GF-D8 (cell line): ENCODE measurements around the gene UBE4B.
"Not testable (repeated sequence)": the region's sequence is repeated elsewhere in the genome, so short reads cannot be mapped to it uniquely, and the experiment has no call there.

Experiments used
- DNase-seq: peaks from one replicate; lab custom pipeline; 2025; lab: John Stamatoyannopoulos, UW

Gene UBE4B

GRCh38 chr1:10210841-10211804, 178.4 kb downstream of the UBE4B start:
- no peak for DNase-seq

DNA sequence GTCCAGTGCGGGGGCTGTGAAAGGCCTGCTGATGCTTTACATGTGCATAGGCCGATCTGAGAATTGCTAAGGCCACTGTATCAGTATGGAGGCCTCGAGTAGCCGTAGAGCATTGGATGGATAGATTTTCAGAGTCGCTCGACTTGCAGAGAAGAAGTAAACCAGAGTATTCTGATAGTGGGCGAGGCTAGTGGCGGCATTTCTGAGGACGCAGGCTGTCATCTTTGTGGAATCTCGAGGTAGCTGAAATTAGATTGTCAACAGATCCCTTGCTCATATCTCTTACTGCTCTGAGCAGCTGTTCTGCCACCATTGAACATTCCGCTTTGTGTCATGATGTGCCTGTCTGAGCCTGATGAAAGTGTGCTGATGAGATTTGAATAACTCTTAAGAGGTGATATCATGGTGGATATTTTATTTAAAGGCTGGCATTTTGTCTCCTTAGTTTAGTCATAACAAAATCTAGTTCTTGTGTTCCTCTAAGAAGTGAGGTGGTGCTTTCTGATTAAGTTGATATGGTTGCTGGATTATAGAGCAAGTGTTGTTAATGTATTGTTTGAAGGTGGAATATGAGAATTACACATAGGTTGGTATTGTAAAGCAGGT, 179.2 kb downstream of the UBE4B start:
- DNase-seq, result no peak

DNA sequence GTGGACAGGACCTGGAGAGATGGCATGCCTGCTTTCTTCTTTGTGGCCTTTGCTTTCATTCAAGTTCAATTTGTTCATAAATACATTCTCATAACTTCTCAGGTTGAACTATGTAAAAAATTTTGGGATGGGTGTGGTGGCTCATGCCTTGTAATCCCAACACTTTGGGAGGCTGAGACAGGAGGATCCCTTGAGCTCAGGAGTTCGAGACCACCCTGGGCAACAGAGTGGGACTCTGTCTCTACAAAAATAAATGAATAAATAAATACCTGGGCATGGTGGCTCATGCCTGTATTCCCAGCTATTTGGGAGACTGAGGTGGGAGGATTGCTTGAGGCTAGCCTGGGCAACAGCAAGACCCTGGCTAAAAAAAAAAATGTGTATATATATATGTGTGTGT, 179.7 kb downstream of the UBE4B start:
- no peak for DNase-seq

DNA sequence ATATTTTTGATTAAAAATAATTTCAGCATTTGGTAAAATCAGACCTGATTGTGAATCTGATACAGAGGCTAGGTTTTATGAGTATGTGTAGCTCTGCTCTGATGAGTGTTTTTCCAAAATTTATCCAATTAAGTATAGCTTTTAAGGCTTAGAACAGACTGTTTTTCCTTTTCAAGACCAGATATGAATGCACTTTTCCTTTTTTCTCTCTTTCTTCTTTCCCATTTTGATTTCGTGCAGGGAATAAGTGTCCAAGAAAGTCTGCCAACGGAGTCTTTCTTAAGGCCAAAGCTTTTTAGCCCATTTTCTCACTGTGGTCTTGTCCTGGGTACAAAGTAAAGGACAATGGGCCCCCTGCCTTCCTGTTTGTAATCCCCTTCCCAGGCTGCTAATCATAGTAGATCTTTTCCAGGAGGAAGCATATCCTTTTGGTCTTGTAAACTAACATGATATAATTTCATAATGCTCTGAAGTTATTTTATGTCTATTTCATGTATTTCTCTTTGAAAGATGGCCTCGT, 180.5 kb downstream of the UBE4B start:
- DNase-seq, result no peak

DNA sequence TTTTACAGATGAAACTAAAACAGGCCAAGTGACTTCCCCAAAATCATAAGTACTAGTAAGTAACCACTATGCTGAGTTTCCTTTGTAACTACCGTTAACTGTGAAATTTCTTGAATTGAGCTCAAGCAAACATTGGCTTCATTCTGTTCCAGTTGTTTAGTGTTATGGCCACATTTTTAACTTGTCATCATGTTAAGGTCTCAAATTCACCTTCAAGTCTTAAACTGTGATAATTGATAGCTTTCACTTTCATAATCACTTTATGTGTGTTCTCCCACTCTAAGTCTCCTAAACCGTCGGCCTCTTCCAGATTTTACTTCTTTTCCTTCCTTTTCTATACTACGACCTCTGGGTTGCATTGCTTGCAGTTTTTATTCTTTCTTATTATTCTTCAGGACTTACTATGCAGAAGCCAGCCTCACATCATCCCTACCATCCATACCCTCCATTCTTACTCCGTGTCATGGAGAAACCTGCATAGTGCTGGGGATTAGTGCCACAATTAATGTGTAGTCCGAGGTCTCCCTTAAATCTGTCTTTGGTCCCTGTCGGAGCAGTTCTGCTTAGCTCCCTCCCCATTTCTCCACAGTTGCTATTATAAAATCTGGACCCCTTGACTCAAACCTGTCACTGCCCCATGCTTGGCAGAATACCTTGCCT, 183.5 kb downstream of the UBE4B start:
- DNase-seq, result no peak

- DNase-seq, result no peak
Measured at GRCh38 chr1:10217748-10218441, 185.1 kb downstream of the UBE4B start.

DNA sequence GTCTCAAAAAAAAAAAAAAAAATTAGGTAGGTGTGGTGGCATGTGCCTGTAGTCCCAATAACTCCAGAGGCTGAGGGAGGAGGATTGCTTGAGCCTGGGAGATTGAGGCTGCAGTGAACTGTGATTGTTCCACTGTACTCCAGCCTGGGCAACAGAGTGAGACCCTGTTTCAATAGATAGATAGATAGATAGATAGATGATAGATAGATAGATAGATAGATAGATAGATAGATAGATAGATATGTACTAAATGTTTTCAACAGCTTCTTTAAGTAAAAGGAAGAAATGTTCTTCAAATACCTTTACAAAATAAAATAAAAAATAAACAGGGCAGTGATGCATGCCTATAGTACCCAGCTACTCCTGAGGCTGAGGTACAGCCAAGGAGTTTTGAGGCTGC, 187.4 kb downstream of the UBE4B start:
- no peak for DNase-seq

GRCh38 chr1:10220657-10221056, 187.9 kb downstream of the UBE4B start:
- DNase-seq, result not testable (repeated sequence)

- DNase-seq, result no peak
Measured at GRCh38 chr1:10225573-10225972, 192.8 kb downstream of the UBE4B start.

DNA sequence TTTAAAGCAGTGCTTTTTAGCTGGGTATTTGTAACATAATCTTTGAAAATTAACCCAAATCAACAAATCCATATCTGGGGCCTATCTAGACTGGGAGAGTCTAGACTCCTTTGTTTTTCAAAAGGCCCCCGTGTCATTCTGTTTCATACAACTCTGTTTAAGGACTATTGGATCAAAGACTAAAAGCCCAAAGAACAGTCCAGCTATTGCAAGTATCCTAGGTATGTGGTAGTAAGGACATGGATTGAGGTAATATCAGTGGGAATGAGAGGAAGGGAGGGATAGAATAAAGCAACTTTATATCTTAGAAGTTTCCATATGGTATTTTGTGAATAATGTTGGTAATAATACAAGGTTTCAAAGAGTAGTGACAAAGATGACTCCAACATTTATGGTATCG, 195.8 kb downstream of the UBE4B start:
- no peak for DNase-seq

- DNase-seq, result no peak
Measured at GRCh38 chr1:10229903-10230302, 197.1 kb downstream of the UBE4B start.
